HepG2 (cell line): ENCODE results near the gene IKBKE. TPM values are rescaled to one million over a fixed set of nuclear protein-coding genes. Genes with fewer than 3 reads are reported as not detected.

ENCODE experiments used
- ATAC-seq: fragments of 200-7000 bp; cut with Tn5 transposase; 3 replicates; pipeline ENCODE4 v1.9.1; 2020; ENCODE audit warnings: mild to moderate bottlenecking, moderate library complexity
- BruUV-seq: library from RNA; stranded (reverse); fragments of 400-500 nt; replicated peaks from 2 replicates; lab custom pipeline; 2021; lab: Mats Ljungman, UMichigan
- CTCF ChIA-PET: fragments of 300-600 bp; formaldehyde crosslinking; extraction: SDS; loops from one replicate; lab custom pipeline; 2021; ENCODE audit warnings: low total read pairs, inconsistent platforms, low intra/inter-chr PET ratio; lab: Yijun Ruan, JAX
- POLR2A ChIA-PET: fragments of 350-600 bp; sonication (Branson Sonifier 250); formaldehyde crosslinking; loops from one replicate; lab custom pipeline; 2020; ENCODE audit warnings: antibody characterized with exemption, inconsistent platforms; lab: Yijun Ruan, JAX
- DNase-seq: peaks from one replicate; pipeline ENCODE4 v3.0.0-alpha.2; 2015; ENCODE audit warnings: low spot score
- FAIRE-seq: peaks from 3 replicates; lab custom pipeline; 2011; peaks lifted over from hg19 to GRCh38; lab: Jason Lieb, UNC
- H2AFZ ChIP-seq: one replicate; pipeline ENCODE4 v1.6.1; 2011; ENCODE audit warnings: low read length, inconsistent platforms
- H3K27ac ChIP-seq: fragments of 300-600 bp; 3 replicates; pipeline ENCODE4 v1.8.0; 2011; ENCODE audit warnings: mixed run types, mild to moderate bottlenecking, mixed read lengths, low read length, inconsistent platforms; ENCODE audit not compliant: insufficient read depth; ENCODE audit errors: extremely low read length
- H3K27me3 ChIP-seq, 2 experiments: fragments of 200-600 bp in 1 of 2; 2 replicates in 1 of 2; 3 replicates in 1 of 2; pipeline versions ENCODE4 v1.6.0 to v1.8.0; 2011; ENCODE audit warnings: low read length in 2 of 2, mild to moderate bottlenecking in 2 of 2, moderate library complexity in 2 of 2, inconsistent platforms in 1 of 2; ENCODE audit not compliant: insufficient read depth in 2 of 2, control insufficient read depth in 1 of 2
- H3K36me3 ChIP-seq, 2 experiments: fragments of 200-600 bp in 1 of 2; replicated peaks in 1 of 2; 2 replicates in 1 of 2; 3 replicates in 1 of 2; pipeline versions ENCODE4 v1.5.1 to v1.8.0; 2011; ENCODE audit warnings: low read length in 2 of 2, inconsistent platforms in 1 of 2; ENCODE audit not compliant: insufficient read depth in 2 of 2, control insufficient read depth in 1 of 2
- H3K4me1 ChIP-seq: 2 replicates; pipeline ENCODE4 v1.5.1; 2012; ENCODE audit warnings: low read length, inconsistent platforms; ENCODE audit not compliant: insufficient read depth
- H3K4me2 ChIP-seq: 2 replicates; pipeline ENCODE4 v1.6.0; 2011; ENCODE audit warnings: low read depth, low read length, inconsistent platforms
- H3K4me3 ChIP-seq, 3 experiments: fragments of 200-600 bp in 1 of 3; sonication (generic), shearing (Covaris generic) in 1 of 3; replicated peaks in 1 of 3; 2 replicates each; pipeline ENCODE4 v1.5.1; 2011 to 2016; ENCODE audit warnings: low read length in 3 of 3, inconsistent platforms in 2 of 3, low read depth in 2 of 3, mild to moderate bottlenecking in 2 of 3, control low read depth in 1 of 3, mixed read lengths in 1 of 3; ENCODE audit not compliant: insufficient read depth in 1 of 3
- H3K79me2 ChIP-seq: one replicate; pipeline ENCODE4 v1.6.1; 2011; ENCODE audit warnings: low read length, inconsistent platforms; ENCODE audit not compliant: insufficient read depth
- H3K9ac ChIP-seq: 2 replicates; pipeline ENCODE4 v1.6.0; 2011; ENCODE audit warnings: mild to moderate bottlenecking, low read depth, low read length, inconsistent platforms; ENCODE audit not compliant: insufficient read depth
- H3K9me3 ChIP-seq: 2 replicates; pipeline ENCODE4 v1.5.1; 2012; ENCODE audit warnings: mild to moderate bottlenecking, low read length
- H4K20me1 ChIP-seq: 2 replicates; pipeline ENCODE4 v1.6.0; 2011; ENCODE audit warnings: inconsistent platforms, mild to moderate bottlenecking, low read length, moderate library complexity; ENCODE audit not compliant: insufficient read depth
- ASH2L ChIP-seq: fragments of 300-600, 200-600 bp; sonication (generic); IDR thresholded peaks from 2 replicates; pipeline ENCODE4 v1.7.0; 2017; ENCODE audit warnings: low read depth, mild to moderate bottlenecking, moderate library complexity, mixed read lengths, low read length; ENCODE audit not compliant: insufficient read length
- CBX1 ChIP-seq: IDR thresholded peaks from one replicate; pipeline ENCODE4 v1.6.1; 2016; ENCODE audit warnings: antibody characterized with exemption, low read depth
- ELF1 ChIP-seq: sonication (generic); formaldehyde crosslinking; IDR thresholded peaks from 2 replicates; pipeline ENCODE4 v1.4.0; 2020; ENCODE audit warnings: missing genetic modification reagents
- MAZ ChIP-seq, 2 experiments: sonication (generic) in 1 of 2; formaldehyde crosslinking in 1 of 2; IDR thresholded peaks; 2 replicates each; pipeline versions ENCODE4 v1.5.0 to v1.6.1; 2012 to 2020; ENCODE audit warnings: low read depth in 2 of 2, mild to moderate bottlenecking in 2 of 2, borderline replicate concordance in 1 of 2, improper control_type of control experiment in 1 of 2, low read length in 1 of 2, missing genetic modification reagents in 1 of 2, moderate library complexity in 1 of 2
- SALL1 ChIP-seq: sonication (generic); formaldehyde crosslinking; IDR thresholded peaks from 2 replicates; pipeline ENCODE4 v1.8.0; 2022; ENCODE audit warnings: mild to moderate bottlenecking, missing genetic modification reagents
- SMYD3 ChIP-seq: sonication (generic); formaldehyde crosslinking; IDR thresholded peaks from 2 replicates; pipeline ENCODE4 v1.8.1; 2023; ENCODE audit warnings: mild to moderate bottlenecking, missing genetic modification reagents
- TCF12 ChIP-seq, 2 experiments: fragments of 450-650 bp in 1 of 2; sonication (generic) in 1 of 2; formaldehyde crosslinking in 1 of 2; IDR thresholded peaks; 2 replicates each; pipeline versions ENCODE4 v1.6.1 to v1.8.0; 2017 to 2022; ENCODE audit warnings: antibody characterized with exemption in 1 of 2, mild to moderate bottlenecking in 1 of 2, missing genetic modification reagents in 1 of 2, moderate library complexity in 1 of 2
- TEAD3 ChIP-seq: optimal IDR thresholded peaks from 2 replicates; pipeline ENCODE3; 2016; ENCODE audit warnings: borderline replicate concordance
- THYN1 ChIP-seq: sonication (generic); formaldehyde crosslinking; IDR thresholded peaks from 2 replicates; pipeline ENCODE4 v1.8.1; 2023; ENCODE audit warnings: low read depth, mild to moderate bottlenecking, moderate library complexity, missing genetic modification reagents, borderline replicate concordance
- ZNF225 ChIP-seq: sonication (generic); formaldehyde crosslinking; IDR thresholded peaks from 2 replicates; pipeline ENCODE4 v1.4.0; 2020; ENCODE audit warnings: mild to moderate bottlenecking, missing genetic modification reagents
- ZNF781 ChIP-seq: sonication (generic); formaldehyde crosslinking; IDR thresholded peaks from 2 replicates; pipeline ENCODE4 v1.5.1; 2020; ENCODE audit warnings: borderline replicate concordance, mild to moderate bottlenecking, missing genetic modification reagents; ENCODE audit errors: not compliant biosample characterization
- WGBS: methylation state at CpG from one replicate; pipeline ENCODE4 v1.1.6; 2017; ENCODE audit warnings: low lambda C conversion rate; 5-methylcytosine and 5-hydroxymethylcytosine counted together
- in situ Hi-C: cut with HindIII; loops from 2 replicates; pipeline ENCODE4 v1.10.0; 2017; ENCODE audit warnings: low pct_unique_long_range_greater_than_20kb; ENCODE audit not compliant: extremely low pct_ligation_motif_present
- intact Hi-C: fragments of 100-400 bp; cut with micrococcal nuclease; formaldehyde crosslinking; loops from one replicate; pipeline ENCODE4 v1.10.0; 2022; ENCODE audit not compliant: unreplicated experiment
- polyA plus RNA-seq, 8 experiments: library from polyadenylated mRNA; depleted of rRNA in 3 of 8; stranded (reverse) in 7 of 8; unstranded in 1 of 8; fragments of >200 nt; fragmentation: Illumina TruSeq in 4 of 8; extraction: Trizol in 4 of 8; gene quantifications; 2 replicates each; pipeline versions ENCODE4 v1.2.1 to v1.2.3, GENCODE V29; 2011 to 2016; ENCODE audit warnings: low read depth in 4 of 8, missing spikeins in 1 of 8, mixed read lengths in 1 of 8; ENCODE audit not compliant: insufficient read depth in 1 of 8
- total RNA-seq, 5 experiments: library from RNA; depleted of rRNA; stranded (reverse); fragments of >200 nt; fragmentation: Illumina TruSeq; extraction: Trizol; gene quantifications; 2 replicates each; pipeline ENCODE4 v1.2.3, GENCODE V29; 2016; ENCODE audit warnings: low read depth in 1 of 5
- TF ChIP-seq, protein P1 (sequence below): sonication (generic); formaldehyde crosslinking; IDR thresholded peaks from 2 replicates; pipeline ENCODE4 v1.8.1; 2022; ENCODE audit warnings: low read depth, mild to moderate bottlenecking, missing genetic modification reagents
- TF ChIP-seq, protein P2 (sequence below): sonication (generic); formaldehyde crosslinking; IDR thresholded peaks from 2 replicates; pipeline ENCODE4 v1.5.0; 2020; ENCODE audit warnings: mild to moderate bottlenecking, missing genetic modification reagents
- TF ChIP-seq, protein P3 (sequence below): sonication (generic); formaldehyde crosslinking; IDR thresholded peaks from 2 replicates; pipeline ENCODE4 v1.5.1; 2020; ENCODE audit warnings: missing genetic modification reagents, mild to moderate bottlenecking, borderline replicate concordance

The IKBKE gene
- total and polyA plus RNA-seq, 2 of the 13 experiments (the other 11 are each of a cell fraction or from before 2014, with no cell fraction given) = 4.5 to 5.8 TPM

DNA sequence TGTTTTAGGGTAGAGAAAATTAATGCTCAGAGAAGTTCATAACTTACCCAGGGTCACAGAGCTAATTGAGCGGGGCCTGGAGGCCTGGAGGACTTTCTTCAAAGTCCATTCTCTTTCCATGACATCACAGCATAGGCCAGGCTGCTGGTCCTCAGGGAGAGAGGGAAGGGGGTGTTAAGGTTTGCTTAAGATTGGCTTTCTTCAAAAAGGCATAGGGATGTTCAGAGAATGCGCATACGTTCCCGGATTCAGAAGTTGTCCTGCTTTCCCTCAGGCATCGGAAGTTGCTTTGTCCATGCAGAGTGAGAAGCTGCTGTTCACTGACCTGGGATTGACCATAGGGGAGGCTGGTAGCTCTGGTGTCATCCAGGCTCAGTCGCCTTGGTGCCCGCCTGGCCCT is 62.1 kb downstream of the IKBKE start:
- no peaks in the 10 kb centered on the region for H4K20me1 ChIP-seq
- no peaks in the 10 kb centered on the region for H3K9me3 ChIP-seq
- H3K27ac ChIP-seq = no peak overlapping the region
- TF ChIP-seq MAZ (IDR thresholded peaks at IDR 0.05; ENCODE audit: borderline replicate concordance, low read depth, low read length) (no peak), MAZ (CRISPR knock-in tag; IDR thresholded peaks at IDR 0.05; ENCODE audit: low read depth) (no peak), TEAD3 (CRISPR knock-in tag) (no peak), ASH2L (no peak), CBX1 (no peak), THYN1 (CRISPR knock-in tag) (no peak), SMYD3 (CRISPR knock-in tag) (no peak), ELF1 (CRISPR knock-in tag) (no peak), TCF12 (IDR thresholded peaks at IDR 0.05) (no peak), TCF12 (CRISPR knock-in tag; IDR thresholded peaks at IDR 0.05) (no peak), ZNF225 (CRISPR knock-in tag) (no peak), ZNF781 (no peak), SALL1 (CRISPR knock-in tag) (no peak)
- TF ChIP-seq, protein P1, sequence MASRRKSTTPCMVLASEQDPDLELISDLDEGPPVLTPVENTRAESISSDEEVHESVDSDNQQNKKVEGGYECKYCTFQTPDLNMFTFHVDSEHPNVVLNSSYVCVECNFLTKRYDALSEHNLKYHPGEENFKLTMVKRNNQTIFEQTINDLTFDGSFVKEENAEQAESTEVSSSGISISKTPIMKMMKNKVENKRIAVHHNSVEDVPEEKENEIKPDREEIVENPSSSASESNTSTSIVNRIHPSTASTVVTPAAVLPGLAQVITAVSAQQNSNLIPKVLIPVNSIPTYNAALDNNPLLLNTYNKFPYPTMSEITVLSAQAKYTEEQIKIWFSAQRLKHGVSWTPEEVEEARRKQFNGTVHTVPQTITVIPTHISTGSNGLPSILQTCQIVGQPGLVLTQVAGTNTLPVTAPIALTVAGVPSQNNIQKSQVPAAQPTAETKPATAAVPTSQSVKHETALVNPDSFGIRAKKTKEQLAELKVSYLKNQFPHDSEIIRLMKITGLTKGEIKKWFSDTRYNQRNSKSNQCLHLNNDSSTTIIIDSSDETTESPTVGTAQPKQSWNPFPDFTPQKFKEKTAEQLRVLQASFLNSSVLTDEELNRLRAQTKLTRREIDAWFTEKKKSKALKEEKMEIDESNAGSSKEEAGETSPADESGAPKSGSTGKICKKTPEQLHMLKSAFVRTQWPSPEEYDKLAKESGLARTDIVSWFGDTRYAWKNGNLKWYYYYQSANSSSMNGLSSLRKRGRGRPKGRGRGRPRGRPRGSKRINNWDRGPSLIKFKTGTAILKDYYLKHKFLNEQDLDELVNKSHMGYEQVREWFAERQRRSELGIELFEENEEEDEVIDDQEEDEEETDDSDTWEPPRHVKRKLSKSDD (CRISPR knock-in tag) = no peak
- TF ChIP-seq, protein P2, sequence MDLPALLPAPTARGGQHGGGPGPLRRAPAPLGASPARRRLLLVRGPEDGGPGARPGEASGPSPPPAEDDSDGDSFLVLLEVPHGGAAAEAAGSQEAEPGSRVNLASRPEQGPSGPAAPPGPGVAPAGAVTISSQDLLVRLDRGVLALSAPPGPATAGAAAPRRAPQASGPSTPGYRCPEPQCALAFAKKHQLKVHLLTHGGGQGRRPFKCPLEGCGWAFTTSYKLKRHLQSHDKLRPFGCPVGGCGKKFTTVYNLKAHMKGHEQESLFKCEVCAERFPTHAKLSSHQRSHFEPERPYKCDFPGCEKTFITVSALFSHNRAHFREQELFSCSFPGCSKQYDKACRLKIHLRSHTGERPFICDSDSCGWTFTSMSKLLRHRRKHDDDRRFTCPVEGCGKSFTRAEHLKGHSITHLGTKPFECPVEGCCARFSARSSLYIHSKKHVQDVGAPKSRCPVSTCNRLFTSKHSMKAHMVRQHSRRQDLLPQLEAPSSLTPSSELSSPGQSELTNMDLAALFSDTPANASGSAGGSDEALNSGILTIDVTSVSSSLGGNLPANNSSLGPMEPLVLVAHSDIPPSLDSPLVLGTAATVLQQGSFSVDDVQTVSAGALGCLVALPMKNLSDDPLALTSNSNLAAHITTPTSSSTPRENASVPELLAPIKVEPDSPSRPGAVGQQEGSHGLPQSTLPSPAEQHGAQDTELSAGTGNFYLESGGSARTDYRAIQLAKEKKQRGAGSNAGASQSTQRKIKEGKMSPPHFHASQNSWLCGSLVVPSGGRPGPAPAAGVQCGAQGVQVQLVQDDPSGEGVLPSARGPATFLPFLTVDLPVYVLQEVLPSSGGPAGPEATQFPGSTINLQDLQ = no peak
- TF ChIP-seq, protein P3, sequence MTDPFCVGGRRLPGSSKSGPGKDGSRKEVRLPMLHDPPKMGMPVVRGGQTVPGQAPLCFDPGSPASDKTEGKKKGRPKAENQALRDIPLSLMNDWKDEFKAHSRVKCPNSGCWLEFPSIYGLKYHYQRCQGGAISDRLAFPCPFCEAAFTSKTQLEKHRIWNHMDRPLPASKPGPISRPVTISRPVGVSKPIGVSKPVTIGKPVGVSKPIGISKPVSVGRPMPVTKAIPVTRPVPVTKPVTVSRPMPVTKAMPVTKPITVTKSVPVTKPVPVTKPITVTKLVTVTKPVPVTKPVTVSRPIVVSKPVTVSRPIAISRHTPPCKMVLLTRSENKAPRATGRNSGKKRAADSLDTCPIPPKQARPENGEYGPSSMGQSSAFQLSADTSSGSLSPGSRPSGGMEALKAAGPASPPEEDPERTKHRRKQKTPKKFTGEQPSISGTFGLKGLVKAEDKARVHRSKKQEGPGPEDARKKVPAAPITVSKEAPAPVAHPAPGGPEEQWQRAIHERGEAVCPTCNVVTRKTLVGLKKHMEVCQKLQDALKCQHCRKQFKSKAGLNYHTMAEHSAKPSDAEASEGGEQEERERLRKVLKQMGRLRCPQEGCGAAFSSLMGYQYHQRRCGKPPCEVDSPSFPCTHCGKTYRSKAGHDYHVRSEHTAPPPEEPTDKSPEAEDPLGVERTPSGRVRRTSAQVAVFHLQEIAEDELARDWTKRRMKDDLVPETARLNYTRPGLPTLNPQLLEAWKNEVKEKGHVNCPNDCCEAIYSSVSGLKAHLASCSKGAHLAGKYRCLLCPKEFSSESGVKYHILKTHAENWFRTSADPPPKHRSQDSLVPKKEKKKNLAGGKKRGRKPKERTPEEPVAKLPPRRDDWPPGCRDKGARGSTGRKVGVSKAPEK (CRISPR knock-in tag) = no peak
- in situ Hi-C loops = no loop called here
- H3K36me3 ChIP-seq = no peaks in the 10 kb centered on the region
- no TSS peak for BruUV-seq
- no peaks in the 10 kb centered on the region for H3K4me1 ChIP-seq
- H3K9ac ChIP-seq = no peak overlapping the region
- H3K27me3 ChIP-seq = peaks cover 0 to 4% of the 10 kb centered on the region in 2 experiments; a peak in 1 of 5 replicates
- H2AFZ ChIP-seq = no peak overlapping the region
- no peak overlapping the region for H3K4me3 ChIP-seq
- DNase-seq (no peak), FAIRE-seq (no peak), ATAC-seq (no peak)
- WGBS = 84% methylated on average over 7 of the region's 7 CpGs
- H3K79me2 ChIP-seq = no peaks in the 10 kb centered on the region
- POLR2A ChIA-PET = no interaction called here
- intact Hi-C loops = no loop called here
- H3K4me2 ChIP-seq = no peak overlapping the region
- CTCF ChIA-PET = no interaction called here
